LNCaP clone FGC (cell line): Measurements from ENCODE around the gene RPS6KA3.

ENCODE experiments used
- DNase-seq: peaks from one replicate; pipeline ENCODE4 v3.0.0-alpha.2; 2011; ENCODE audit warnings: low read depth
- H3K4me3 ChIP-seq: 2 replicates; pipeline ENCODE4 v1.5.1; 2011; ENCODE audit warnings: mild to moderate bottlenecking, low read depth, low read length, control low read depth
- TF ChIP-seq, protein P1 (sequence below): IDR thresholded peaks from 2 replicates; pipeline ENCODE4 v1.5.1; 2012; ENCODE audit warnings: mild to moderate bottlenecking; ENCODE audit not compliant: control insufficient read depth, insufficient read depth; ENCODE audit errors: extremely low read depth

Gene RPS6KA3

DNA sequence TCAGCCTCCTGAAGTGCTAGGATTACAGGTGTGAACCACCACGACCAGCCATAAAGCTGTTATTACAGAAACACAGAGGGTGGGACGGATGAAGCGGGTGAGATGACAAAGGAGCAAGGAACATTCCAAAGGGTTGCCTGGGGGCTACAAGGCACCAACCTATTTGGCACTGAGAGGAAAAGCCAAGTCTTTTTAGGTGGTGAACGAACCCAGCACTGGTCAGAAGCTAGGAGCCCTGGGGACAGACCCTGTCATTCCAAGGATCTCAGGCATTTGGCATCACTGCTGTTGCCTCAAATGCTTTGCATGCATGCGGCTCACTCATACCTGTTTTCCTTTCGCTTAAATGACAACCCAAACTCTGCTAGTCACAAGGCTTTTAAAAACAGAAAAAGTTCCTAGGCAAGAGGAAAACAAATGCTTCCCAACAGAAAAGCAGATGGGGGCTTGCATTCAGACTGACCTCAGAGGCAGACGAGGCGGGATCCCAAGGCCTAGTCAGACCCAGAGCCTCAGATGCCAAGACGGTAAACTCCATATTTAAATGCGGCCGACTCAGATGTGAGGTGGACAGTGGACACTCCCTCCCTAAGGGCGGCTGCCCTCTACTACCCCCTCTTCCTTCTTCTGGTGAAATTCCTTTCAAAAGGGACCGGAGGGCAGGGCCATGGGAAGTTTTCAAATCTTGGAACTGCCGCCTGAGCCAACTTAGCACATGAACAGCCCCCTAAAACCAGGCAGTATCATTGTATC lies 154.5 kb downstream of the RPS6KA3 start:
- no peak for DNase-seq
- no peak overlapping the region for H3K4me3 ChIP-seq
- TF ChIP-seq, protein P1, sequence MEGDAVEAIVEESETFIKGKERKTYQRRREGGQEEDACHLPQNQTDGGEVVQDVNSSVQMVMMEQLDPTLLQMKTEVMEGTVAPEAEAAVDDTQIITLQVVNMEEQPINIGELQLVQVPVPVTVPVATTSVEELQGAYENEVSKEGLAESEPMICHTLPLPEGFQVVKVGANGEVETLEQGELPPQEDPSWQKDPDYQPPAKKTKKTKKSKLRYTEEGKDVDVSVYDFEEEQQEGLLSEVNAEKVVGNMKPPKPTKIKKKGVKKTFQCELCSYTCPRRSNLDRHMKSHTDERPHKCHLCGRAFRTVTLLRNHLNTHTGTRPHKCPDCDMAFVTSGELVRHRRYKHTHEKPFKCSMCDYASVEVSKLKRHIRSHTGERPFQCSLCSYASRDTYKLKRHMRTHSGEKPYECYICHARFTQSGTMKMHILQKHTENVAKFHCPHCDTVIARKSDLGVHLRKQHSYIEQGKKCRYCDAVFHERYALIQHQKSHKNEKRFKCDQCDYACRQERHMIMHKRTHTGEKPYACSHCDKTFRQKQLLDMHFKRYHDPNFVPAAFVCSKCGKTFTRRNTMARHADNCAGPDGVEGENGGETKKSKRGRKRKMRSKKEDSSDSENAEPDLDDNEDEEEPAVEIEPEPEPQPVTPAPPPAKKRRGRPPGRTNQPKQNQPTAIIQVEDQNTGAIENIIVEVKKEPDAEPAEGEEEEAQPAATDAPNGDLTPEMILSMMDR, result no peak

DNA sequence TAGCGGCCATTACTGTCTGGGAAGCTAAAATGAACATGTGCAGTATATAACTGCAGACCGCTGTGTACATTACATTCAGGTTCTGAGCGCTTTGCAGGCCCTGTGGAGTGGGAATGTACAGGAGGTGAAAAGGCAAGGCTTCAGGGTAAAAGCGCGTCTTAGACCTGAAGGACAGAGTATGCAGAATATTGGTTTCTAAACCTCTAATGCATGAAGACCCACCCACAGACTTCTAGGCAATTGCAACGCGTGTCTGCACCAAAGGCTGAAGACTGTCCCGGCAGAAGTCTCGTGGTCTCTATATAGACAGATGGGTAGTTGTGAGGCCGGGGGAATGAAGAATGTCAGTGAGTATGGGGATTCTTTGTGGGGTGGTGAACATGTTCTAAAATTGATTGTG lies 155.4 kb downstream of the RPS6KA3 start:
- H3K4me3 ChIP-seq, result no peak overlapping the region
- DNase-seq, result no peak
- TF ChIP-seq, protein P1, result no peak

DNA sequence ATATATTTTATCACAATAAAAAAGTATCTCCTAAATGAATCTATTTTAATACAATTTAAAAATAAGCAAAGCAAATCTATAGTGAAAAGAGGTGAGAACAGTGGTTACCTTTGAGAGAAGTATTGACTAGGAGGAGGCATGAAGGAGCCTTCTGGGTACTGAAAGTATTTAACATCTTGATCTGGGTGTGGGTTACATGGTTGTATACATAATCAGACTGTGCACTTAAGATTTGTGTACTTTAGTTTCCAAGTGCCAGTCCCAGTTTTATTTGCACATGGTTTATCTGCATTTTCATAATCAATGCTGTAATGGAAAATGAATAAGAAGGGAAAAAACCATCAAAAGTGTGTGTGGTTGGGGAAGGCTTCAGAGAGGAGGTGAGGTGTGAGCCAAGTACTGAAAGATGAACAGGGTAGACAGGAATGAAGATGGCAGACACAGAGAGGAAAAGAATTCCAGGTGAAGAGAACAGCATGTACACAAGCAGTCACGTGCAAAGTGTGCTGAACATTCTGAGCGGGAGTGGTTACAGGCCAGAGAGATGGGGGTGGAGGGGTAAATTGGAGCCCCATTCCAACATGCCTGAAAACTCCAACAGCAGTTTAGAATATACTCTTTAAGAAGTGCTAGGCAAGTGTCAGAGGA lies 164.7 kb downstream of the RPS6KA3 start:
- no peak overlapping the region for H3K4me3 ChIP-seq
- TF ChIP-seq, protein P1, result no peak
- DNase-seq, result no peak
